Activated naive CD8-positive, alpha-beta T cell treated with anti-CD3 and anti-CD28 coated beads for 36 hours (primary cell): ENCODE data around the gene FIP1L1. TPM values are rescaled to one million over a fixed set of nuclear protein-coding genes. Genes with fewer than 3 reads are reported as not detected.
"Not testable (repeated sequence)": the region's sequence is repeated elsewhere in the genome, so short reads cannot be mapped to it uniquely, and the experiment has no call there.

Source experiments
- DNase-seq: peaks from one replicate; pipeline ENCODE4 v3.0.0; 2021
- H3K27ac Mint-ChIP-seq: one replicate; pipeline ENCODE4 v1.8.0; 2022; ENCODE audit warnings: mild to moderate bottlenecking, moderate library complexity, mixed read lengths
- H3K27me3 Mint-ChIP-seq: one replicate; pipeline ENCODE4 v1.8.0; 2022; ENCODE audit warnings: mild to moderate bottlenecking, mixed read lengths
- H3K36me3 Mint-ChIP-seq: one replicate; pipeline ENCODE4 v1.8.0; 2021; ENCODE audit warnings: mild to moderate bottlenecking, mixed read lengths
- H3K4me1 Mint-ChIP-seq: one replicate; pipeline ENCODE4 v1.8.0; 2021; ENCODE audit warnings: mixed read lengths
- H3K4me3 Mint-ChIP-seq: one replicate; pipeline ENCODE4 v1.8.0; 2022; ENCODE audit warnings: mild to moderate bottlenecking, moderate library complexity, mixed read lengths
- H3K9me3 Mint-ChIP-seq: one replicate; pipeline ENCODE4 v1.8.0; 2022; ENCODE audit warnings: mixed read lengths
- total RNA-seq, 2 experiments: library from RNA; stranded (reverse); gene quantifications; one replicate each; pipeline ENCODE4 v1.2.3, GENCODE V29; 2021

FIP1L1 gene, protein sequence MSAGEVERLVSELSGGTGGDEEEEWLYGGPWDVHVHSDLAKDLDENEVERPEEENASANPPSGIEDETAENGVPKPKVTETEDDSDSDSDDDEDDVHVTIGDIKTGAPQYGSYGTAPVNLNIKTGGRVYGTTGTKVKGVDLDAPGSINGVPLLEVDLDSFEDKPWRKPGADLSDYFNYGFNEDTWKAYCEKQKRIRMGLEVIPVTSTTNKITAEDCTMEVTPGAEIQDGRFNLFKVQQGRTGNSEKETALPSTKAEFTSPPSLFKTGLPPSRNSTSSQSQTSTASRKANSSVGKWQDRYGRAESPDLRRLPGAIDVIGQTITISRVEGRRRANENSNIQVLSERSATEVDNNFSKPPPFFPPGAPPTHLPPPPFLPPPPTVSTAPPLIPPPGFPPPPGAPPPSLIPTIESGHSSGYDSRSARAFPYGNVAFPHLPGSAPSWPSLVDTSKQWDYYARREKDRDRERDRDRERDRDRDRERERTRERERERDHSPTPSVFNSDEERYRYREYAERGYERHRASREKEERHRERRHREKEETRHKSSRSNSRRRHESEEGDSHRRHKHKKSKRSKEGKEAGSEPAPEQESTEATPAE
- total RNA-seq, result 10 to 100 TPM; 76.6 to 82.3 TPM

- peaks cover 20% of the 10 kb centered on the region for H3K36me3 Mint-ChIP-seq
- H3K4me1 Mint-ChIP-seq, result peaks cover 30% of the 10 kb centered on the region
- no peaks in the 10 kb centered on the region for H3K9me3 Mint-ChIP-seq
- peak within 1 kb of the TSS; percentile 99 for H3K27ac Mint-ChIP-seq
- peaks cover 9% of the 10 kb centered on the region for H3K27me3 Mint-ChIP-seq
- DNase-seq, result peak; percentile 95
- H3K4me3 Mint-ChIP-seq, result peak within 1 kb of the TSS; percentile 98
These were observed at the start of gene FIP1L1 for GRCh38 chr4:53377319-53378170. TSS of gene FIP1L1 (plus strand) at chr4:53377641. CDS start at chr4:53377839, 198 bp downstream.

DNA sequence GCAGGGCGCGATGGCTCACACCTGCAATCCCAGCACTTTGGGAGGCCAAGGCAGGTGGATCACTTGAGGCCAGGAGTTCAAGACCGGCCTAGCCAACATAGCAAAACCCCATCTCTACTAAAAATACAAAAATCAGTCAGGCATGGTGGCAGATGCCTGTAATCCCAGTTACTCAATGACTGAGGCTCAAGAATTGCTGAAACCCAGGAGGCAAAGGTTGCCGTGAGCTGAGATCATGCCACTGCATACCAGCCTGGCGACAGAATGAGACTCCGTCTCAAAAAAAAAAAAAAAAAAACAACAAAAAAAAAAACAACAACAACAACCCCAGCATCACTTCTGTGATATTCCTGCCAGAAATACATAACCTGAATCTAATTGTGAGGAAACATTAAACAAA is 42.5 kb upstream of the FIP1L1 start:
- not testable (repeated sequence) for DNase-seq, H3K27ac Mint-ChIP-seq, H3K27me3 Mint-ChIP-seq, H3K4me3 Mint-ChIP-seq, H3K4me1 Mint-ChIP-seq, H3K9me3 Mint-ChIP-seq
- peaks cover 43% of the 10 kb centered on the region for H3K36me3 Mint-ChIP-seq

GRCh38 chr4:53340145-53340544 is 37.3 kb upstream of the FIP1L1 start:
- H3K27me3 Mint-ChIP-seq, H3K4me3 Mint-ChIP-seq, H3K27ac Mint-ChIP-seq, DNase-seq: not testable (repeated sequence)
- H3K9me3 Mint-ChIP-seq, result peaks cover 34% of the 10 kb centered on the region
- H3K36me3 Mint-ChIP-seq, result peaks cover 73% of the 10 kb centered on the region
- peaks cover 14% of the 10 kb centered on the region for H3K4me1 Mint-ChIP-seq

- H3K27ac Mint-ChIP-seq, H3K4me3 Mint-ChIP-seq, DNase-seq, H3K4me1 Mint-ChIP-seq, H3K27me3 Mint-ChIP-seq: not testable (repeated sequence)
- Mint-ChIP-seq H3K36me3 (peaks cover 85% of the 10 kb centered on the region), H3K9me3 (peaks cover 28% of the 10 kb centered on the region)
These were observed 31.0 kb upstream of the FIP1L1 start for GRCh38 chr4:53346392-53346791.

DNA sequence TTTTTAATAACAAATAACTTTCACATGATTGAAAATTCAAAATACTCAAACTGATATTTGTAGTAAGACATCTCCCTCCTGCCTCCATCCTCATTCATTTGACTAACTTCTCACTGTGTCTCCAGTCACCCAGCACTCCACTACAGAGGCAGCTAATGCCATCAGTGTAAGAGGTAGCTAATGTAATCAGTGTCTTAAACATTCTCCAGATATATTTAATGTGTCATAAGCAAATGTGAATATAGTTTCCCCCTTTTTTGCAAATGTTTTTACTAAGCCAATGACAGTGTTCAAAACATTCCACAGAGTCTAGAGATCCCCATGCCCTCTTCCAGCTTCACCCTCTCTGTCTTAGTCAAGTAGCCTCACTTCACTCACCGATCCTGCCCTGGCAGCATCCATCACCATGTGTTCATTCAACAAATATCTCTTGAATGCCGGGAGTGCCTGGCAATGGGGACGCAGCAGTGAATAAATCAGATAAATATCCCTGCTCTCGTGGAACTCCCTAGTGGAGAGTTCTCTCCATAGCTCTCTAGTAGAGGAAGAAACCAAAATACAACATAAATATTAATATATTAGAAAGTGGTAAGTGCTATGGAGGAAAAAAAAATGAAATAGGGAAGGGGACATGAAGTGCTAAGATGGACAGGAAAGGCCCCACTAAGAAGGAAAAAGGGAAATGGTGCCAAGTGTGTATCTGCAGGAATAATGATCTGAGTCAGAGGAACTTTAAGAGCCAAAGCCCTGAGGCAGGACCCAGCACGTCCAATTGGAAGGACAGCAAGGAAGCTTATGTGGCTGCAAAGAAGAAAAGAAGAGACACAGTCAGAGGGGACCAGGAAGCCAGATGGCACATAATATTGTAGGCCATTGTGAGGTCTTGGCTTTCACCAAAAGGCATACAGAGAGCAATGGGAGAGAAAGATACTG is 30.3 kb upstream of the FIP1L1 start:
- Mint-ChIP-seq H3K27ac (no peak overlapping the region), H3K4me3 (no peak overlapping the region), H3K4me1 (peaks cover 5% of the 10 kb centered on the region), H3K36me3 (peaks cover 79% of the 10 kb centered on the region), H3K9me3 (peaks cover 23% of the 10 kb centered on the region), H3K27me3 (no peaks in the 10 kb centered on the region)
- no peak for DNase-seq

DNA sequence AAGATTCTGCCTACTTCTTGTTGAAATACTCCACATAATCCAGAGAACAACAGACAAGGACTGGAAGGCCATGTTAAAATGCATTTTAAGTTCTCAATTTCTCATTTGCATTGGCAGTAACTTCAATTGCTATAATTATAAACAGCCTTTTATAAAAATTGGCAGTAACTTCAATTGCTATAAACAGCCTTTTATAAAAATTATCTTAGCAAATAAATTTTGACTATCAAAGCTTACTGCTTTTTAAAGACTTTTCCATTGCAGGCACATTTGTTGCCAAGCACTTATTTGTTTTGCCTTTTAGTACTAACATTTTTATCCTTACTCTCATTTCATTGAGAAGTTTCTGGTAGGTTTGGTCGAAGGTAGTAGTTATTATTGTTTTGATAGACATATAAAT is 29.4 kb upstream of the FIP1L1 start:
- no peak overlapping the region for H3K4me3 Mint-ChIP-seq
- peaks cover 4% of the 10 kb centered on the region for H3K4me1 Mint-ChIP-seq
- no peak for DNase-seq
- H3K27me3 Mint-ChIP-seq, result no peaks in the 10 kb centered on the region
- H3K36me3 Mint-ChIP-seq, result peaks cover 77% of the 10 kb centered on the region
- peaks cover 16% of the 10 kb centered on the region for H3K9me3 Mint-ChIP-seq
- H3K27ac Mint-ChIP-seq, result no peak overlapping the region

- H3K27me3 Mint-ChIP-seq, result no peaks in the 10 kb centered on the region
- H3K4me1 Mint-ChIP-seq, result no peaks in the 10 kb centered on the region
- DNase-seq, result no peak
- no peak overlapping the region for H3K4me3 Mint-ChIP-seq
- peaks cover 9% of the 10 kb centered on the region for H3K9me3 Mint-ChIP-seq
- H3K36me3 Mint-ChIP-seq, result peaks cover 76% of the 10 kb centered on the region
- no peak overlapping the region for H3K27ac Mint-ChIP-seq
These were observed 28.4 kb upstream of the FIP1L1 start for GRCh38 chr4:53349091-53349491.

GRCh38 chr4:53354012-53354722 is 23.3 kb upstream of the FIP1L1 start:
- no peak for DNase-seq
- H3K9me3 Mint-ChIP-seq, result peaks cover 2% of the 10 kb centered on the region
- no peak overlapping the region for H3K4me3 Mint-ChIP-seq
- no peaks in the 10 kb centered on the region for H3K27me3 Mint-ChIP-seq
- H3K27ac Mint-ChIP-seq, result no peak overlapping the region
- peaks cover 58% of the 10 kb centered on the region for H3K36me3 Mint-ChIP-seq
- peaks cover 4% of the 10 kb centered on the region for H3K4me1 Mint-ChIP-seq

- no peak overlapping the region for H3K27ac Mint-ChIP-seq
- no peak for DNase-seq
- H3K9me3 Mint-ChIP-seq, result peaks cover 2% of the 10 kb centered on the region
- peaks cover 48% of the 10 kb centered on the region for H3K36me3 Mint-ChIP-seq
- peaks cover 21% of the 10 kb centered on the region for H3K4me1 Mint-ChIP-seq
- H3K27me3 Mint-ChIP-seq, result no peaks in the 10 kb centered on the region
- H3K4me3 Mint-ChIP-seq, result no peak overlapping the region
These were observed 21.4 kb upstream of the FIP1L1 start for GRCh38 chr4:53355930-53356521.

GRCh38 chr4:53361451-53361850 is 16.0 kb upstream of the FIP1L1 start:
- H3K4me3 Mint-ChIP-seq, result no peak overlapping the region
- H3K27ac Mint-ChIP-seq, result no peak overlapping the region
- H3K9me3 Mint-ChIP-seq, result no peaks in the 10 kb centered on the region
- H3K4me1 Mint-ChIP-seq, result peaks cover 42% of the 10 kb centered on the region
- no peaks in the 10 kb centered on the region for H3K27me3 Mint-ChIP-seq
- no peak for DNase-seq
- H3K36me3 Mint-ChIP-seq, result peaks cover 23% of the 10 kb centered on the region

- H3K36me3 Mint-ChIP-seq, result peaks cover 23% of the 10 kb centered on the region
- no peak for DNase-seq
- peaks cover 44% of the 10 kb centered on the region for H3K4me1 Mint-ChIP-seq
- no peak overlapping the region for H3K27ac Mint-ChIP-seq
- peak overlapping the region; percentile 68 for H3K4me3 Mint-ChIP-seq
- H3K9me3 Mint-ChIP-seq, result no peaks in the 10 kb centered on the region
- no peaks in the 10 kb centered on the region for H3K27me3 Mint-ChIP-seq
These were observed 15.3 kb upstream of the FIP1L1 start for GRCh38 chr4:53362093-53362492.

DNA sequence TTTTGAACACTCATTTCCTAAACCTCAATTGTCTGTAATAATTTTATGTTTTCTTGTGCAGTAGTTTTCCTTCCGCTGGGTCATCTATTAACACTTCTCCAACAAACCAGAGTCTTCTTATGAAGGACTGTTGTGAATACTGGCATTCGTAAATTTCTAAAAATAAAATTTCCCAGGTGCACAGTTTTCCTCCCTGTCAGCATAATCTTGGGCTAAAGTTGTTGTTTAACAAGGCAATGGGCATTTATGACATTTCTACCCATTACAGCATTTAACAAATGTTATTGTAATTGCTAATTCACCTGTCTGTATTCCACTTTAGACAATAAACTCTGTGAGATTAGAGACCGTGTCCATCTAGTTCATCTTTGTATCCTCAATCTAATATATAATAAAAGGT is 12.8 kb upstream of the FIP1L1 start:
- peaks cover 16% of the 10 kb centered on the region for H3K36me3 Mint-ChIP-seq
- H3K9me3 Mint-ChIP-seq, result no peaks in the 10 kb centered on the region
- H3K27me3 Mint-ChIP-seq, result no peaks in the 10 kb centered on the region
- no peak overlapping the region for H3K27ac Mint-ChIP-seq
- H3K4me1 Mint-ChIP-seq, result peaks cover 37% of the 10 kb centered on the region
- DNase-seq, result no peak
- peak overlapping the region; percentile 95 for H3K4me3 Mint-ChIP-seq

DNA sequence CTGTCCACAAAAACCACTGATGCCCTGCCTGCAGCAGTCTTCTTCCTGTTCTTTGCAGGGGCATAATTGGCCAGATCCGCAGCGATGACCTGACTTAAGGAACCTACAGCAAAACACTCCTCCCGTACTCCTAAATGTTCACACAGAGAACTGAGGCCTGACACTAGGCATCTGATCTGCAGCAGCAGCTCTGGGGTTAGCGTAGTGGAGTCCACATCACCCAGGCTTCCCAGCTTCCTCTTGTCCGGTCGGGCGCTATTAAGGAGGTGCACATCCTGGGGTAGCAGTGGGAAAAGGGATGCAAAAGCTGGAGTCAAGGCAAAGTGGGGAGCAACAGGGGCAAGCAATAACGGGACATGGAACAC is 12.3 kb upstream of the FIP1L1 start:
- peaks cover 32% of the 10 kb centered on the region for H3K4me1 Mint-ChIP-seq
- H3K4me3 Mint-ChIP-seq, result peak overlapping the region; percentile 95
- H3K27ac Mint-ChIP-seq, result peak overlapping the region; percentile 94
- DNase-seq, result peak; percentile 6
- H3K36me3 Mint-ChIP-seq, result peaks cover 16% of the 10 kb centered on the region
- peaks cover 4% of the 10 kb centered on the region for H3K27me3 Mint-ChIP-seq
- H3K9me3 Mint-ChIP-seq, result no peaks in the 10 kb centered on the region
